NCI-H748 (cell line): ENCODE results near the gene PELO.

ENCODE experiments used
- DNase-seq: peaks from one replicate; lab custom pipeline; 2025; ENCODE audit not compliant: unreplicated experiment; lab: John Stamatoyannopoulos, UW

The PELO gene

DNA sequence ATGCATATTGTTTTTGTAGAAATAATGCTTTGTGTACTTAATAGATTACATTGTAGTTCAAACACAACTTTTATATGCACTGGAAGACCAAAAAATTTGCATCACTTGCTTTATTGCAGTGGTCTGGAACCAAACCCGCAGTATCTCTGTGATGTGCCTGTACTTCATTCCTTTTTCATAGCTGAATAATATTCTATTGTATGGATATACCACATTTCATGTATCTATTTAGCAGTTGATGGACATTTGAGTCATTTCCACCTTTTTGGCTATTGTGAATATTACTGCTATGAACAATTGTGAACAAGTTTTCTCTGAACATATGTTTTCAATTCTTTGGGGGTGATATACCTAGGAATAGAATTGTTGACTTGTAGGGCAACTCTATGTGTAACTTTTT lies 40.1 kb downstream of the PELO start:
- DNase-seq: no peak

DNA sequence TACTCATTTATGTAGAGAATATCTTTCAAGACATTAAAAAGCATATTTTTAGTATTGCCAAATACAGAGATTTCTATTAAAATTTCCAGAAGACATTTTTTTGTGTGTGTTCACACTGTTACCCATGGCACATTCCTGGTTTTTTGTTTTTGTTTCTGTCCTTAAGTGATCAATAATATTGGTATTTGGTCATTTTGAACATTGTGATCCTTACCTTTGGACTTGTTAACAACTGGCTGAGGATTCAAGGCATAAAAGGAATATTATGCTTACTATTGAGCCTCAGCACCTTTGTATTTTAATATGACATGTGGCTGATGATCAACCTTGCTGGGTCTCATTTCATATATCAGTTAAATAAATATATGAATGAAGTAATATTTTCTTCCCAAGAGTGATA lies 41.9 kb downstream of the PELO start:
- DNase-seq: no peak

DNA sequence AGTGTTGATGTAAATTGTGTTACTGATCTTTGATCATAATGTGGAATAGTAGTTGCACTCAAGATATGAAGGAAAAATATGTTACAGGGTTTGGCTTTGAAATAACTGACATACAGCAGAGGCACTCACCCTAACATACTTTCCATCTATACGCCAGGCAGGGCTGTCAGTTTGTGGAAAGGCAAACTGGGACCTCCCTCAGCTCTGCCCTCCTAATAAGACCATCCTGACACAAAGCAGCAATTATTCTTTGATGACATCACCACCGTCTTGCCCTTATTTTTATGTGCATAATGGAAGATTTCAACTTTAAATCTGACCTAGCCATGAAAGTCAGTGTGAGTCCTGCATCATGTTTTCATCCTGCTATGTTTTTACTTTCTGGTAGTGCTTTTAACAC lies 42.9 kb downstream of the PELO start:
- no peak for DNase-seq

- DNase-seq: no peak
Observed at GRCh38 chr5:52831786-52832511, 44.2 kb downstream of the PELO start.

DNA sequence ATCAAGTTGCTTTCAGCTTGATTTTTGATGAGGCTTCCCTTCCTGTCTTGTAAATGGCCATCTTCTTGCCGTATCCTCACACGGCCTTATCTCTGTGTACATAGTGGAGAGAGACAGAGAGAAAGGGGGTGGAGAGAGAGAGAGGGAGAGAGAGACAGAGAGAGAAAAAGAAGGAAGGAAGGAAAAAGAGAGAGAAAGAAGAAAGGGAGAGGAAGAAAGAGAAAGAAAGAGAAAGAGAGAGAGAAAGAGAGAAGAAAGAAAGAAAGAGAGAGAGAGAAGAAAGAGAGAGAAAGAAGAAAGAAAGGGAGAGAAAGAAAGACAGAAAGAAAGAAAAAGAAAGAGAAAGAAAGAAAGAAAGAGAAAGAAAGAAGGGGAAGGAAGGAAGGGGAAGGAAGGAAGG lies 46.6 kb downstream of the PELO start:
- no peak for DNase-seq

DNA sequence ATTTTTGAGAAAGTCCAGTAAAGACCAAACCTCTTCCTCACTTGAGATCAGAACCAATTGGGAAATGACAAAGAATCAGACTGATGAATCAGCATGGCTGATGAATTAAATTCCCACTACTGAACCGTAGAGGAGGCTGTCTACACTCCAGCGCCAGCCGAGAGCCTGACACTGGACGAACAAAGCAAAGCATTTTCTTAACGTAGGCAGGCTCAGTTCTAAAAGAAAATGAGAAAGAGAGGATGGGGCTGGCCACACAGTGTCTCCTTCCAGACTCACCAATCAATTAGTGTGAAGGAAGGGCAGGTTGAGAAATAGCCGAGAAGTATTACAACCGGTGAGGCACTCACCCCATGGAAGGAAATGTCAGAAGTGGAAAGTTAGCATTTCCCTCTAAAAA lies 49.4 kb downstream of the PELO start:
- DNase-seq: no peak
